HG02798 (cell line): Measurements from ENCODE around the gene EMILIN2.
A peak's percentile ranks its signal among the peaks of the same experiment; 100 is the strongest.

Experiments used
- ATAC-seq: cut with Tn5 transposase; IDR thresholded peaks from one replicate; pipeline ENCODE4 v1.9.1; 2021; ENCODE audit warnings: mild to moderate bottlenecking; ENCODE audit not compliant: unreplicated experiment, poor library complexity

Gene EMILIN2

GRCh38 chr18:2895391-2895790 is 48.6 kb downstream of the EMILIN2 start:
- no peak for ATAC-seq

GRCh38 chr18:2896990-2897389 is 50.2 kb downstream of the EMILIN2 start:
- no peak for ATAC-seq

- no peak for ATAC-seq
Measured at GRCh38 chr18:2897448-2898185, 50.8 kb downstream of the EMILIN2 start.

GRCh38 chr18:2898186-2898640 is 51.4 kb downstream of the EMILIN2 start:
- ATAC-seq: no peak

GRCh38 chr18:2900684-2901422 is 54.0 kb downstream of the EMILIN2 start:
- no peak for ATAC-seq

- ATAC-seq: no peak
Measured at GRCh38 chr18:2901423-2901985, 54.7 kb downstream of the EMILIN2 start.

GRCh38 chr18:2902327-2902726 is 55.5 kb downstream of the EMILIN2 start:
- no peak for ATAC-seq

- no peak for ATAC-seq
Measured at GRCh38 chr18:2903006-2903405, 56.2 kb downstream of the EMILIN2 start.

- peak; percentile 28 for ATAC-seq
Measured at GRCh38 chr18:2905854-2906703, 59.3 kb downstream of the EMILIN2 start.

GRCh38 chr18:2906704-2907549 is 60.1 kb downstream of the EMILIN2 start:
- ATAC-seq: peak; percentile 69

GRCh38 chr18:2907550-2908135 is 60.8 kb downstream of the EMILIN2 start:
- no peak for ATAC-seq

- ATAC-seq: no peak
Measured at GRCh38 chr18:2908166-2908945, 61.5 kb downstream of the EMILIN2 start.

- no peak for ATAC-seq
Measured at GRCh38 chr18:2908946-2909335, 62.1 kb downstream of the EMILIN2 start.

GRCh38 chr18:2909431-2910140 is 62.8 kb downstream of the EMILIN2 start:
- no peak for ATAC-seq

- ATAC-seq: no peak
Measured at GRCh38 chr18:2910261-2910660, 63.5 kb downstream of the EMILIN2 start.

- ATAC-seq: no peak
Measured at GRCh38 chr18:2910751-2911425, 64.1 kb downstream of the EMILIN2 start.

- ATAC-seq: no peak
Measured at GRCh38 chr18:2911533-2911932, 64.7 kb downstream of the EMILIN2 start.
